Measurements from ENCODE around the gene WT1.
A peak's percentile ranks its signal among the peaks of the same experiment; 100 is the strongest.

Gene WT1

DNA sequence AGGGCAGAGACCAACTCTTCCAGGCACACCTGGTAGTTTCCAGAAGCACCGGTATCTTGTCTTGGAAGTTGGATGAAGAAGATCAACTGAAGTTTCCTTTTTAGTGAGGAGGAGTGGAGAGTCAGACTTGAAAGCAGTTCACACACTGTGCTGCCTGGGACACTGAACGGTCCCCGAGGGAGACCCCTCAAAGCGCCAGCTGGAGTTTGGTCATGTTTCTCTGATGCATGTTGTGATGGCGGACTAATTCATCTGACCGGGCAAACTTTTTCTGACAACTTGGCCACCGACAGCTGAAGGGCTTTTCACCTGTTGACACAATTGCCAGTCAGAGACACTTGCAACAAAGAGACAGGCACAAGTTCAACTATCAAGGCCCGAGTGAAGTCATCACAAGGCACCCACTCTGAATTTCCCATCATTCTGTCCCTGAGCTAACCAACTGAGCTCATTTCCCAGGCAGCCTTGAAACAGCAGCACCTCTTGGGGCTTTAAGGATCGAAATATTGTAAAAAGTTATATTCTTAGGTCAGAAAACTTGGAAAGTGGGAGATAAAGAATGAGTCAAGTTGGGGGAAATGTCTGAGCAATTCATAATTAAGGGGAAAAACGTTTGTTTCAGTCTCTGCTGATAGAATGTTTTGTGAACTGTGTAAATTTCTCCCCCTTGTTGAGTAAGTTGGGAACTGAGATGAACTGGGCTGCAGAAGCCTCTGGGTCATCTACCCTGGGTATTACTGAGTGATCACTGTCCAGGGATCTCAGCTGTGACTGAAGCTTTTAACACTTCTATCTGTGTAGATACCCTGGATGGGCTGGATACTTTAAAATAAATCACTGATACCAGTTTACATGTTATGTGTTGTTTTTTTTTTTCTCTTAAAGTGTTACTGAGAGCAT is 46.2 kb downstream of the WT1 start:
- Histone ChIP-seq H3K27me3 (ENCODE audit: insufficient read depth, low read depth, severe bottlenecking) (peaks cover 53% of the 10 kb centered on the region), H3K27ac (no peak overlapping the region), H3K36me3 (no peaks in the 10 kb centered on the region), H3K9me3 (ENCODE audit: severe bottlenecking) (no peaks in the 10 kb centered on the region), H3K4me3 (ENCODE audit: low read depth, low read length) (no peak overlapping the region)
- TF ChIP-seq, protein P1, sequence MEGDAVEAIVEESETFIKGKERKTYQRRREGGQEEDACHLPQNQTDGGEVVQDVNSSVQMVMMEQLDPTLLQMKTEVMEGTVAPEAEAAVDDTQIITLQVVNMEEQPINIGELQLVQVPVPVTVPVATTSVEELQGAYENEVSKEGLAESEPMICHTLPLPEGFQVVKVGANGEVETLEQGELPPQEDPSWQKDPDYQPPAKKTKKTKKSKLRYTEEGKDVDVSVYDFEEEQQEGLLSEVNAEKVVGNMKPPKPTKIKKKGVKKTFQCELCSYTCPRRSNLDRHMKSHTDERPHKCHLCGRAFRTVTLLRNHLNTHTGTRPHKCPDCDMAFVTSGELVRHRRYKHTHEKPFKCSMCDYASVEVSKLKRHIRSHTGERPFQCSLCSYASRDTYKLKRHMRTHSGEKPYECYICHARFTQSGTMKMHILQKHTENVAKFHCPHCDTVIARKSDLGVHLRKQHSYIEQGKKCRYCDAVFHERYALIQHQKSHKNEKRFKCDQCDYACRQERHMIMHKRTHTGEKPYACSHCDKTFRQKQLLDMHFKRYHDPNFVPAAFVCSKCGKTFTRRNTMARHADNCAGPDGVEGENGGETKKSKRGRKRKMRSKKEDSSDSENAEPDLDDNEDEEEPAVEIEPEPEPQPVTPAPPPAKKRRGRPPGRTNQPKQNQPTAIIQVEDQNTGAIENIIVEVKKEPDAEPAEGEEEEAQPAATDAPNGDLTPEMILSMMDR (IDR thresholded peaks at IDR 0.05; ENCODE audit: low read depth, low read length) = no peak
- no peak for DNase-seq

DNA sequence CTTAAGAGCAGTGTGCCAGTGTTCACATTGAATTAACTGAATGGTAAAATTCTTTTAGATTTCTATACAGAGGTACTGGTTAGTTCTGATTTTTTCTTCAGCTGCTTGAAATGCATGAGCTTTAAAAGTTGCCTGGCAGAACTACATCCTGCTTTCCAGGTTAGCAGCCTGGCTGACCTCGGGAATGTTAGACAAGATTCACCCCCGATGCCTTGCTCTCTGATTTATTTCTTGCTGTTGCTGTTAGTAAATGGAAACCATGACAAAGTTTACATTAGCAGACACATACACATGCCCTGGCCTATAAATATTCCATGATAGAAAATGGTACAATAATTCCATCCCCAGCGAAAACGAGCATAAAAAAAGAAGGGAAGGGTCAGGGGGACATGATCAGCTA is 47.0 kb downstream of the WT1 start:
- Histone ChIP-seq H3K27ac (no peak overlapping the region), H3K27me3 (ENCODE audit: insufficient read depth, low read depth, severe bottlenecking) (peaks cover 58% of the 10 kb centered on the region), H3K9me3 (ENCODE audit: severe bottlenecking) (no peaks in the 10 kb centered on the region), H3K4me3 (ENCODE audit: low read depth, low read length) (no peak overlapping the region), H3K36me3 (no peaks in the 10 kb centered on the region)
- no peak for DNase-seq
- TF ChIP-seq, protein P1 (IDR thresholded peaks at IDR 0.05; ENCODE audit: low read depth, low read length) = no peak

DNA sequence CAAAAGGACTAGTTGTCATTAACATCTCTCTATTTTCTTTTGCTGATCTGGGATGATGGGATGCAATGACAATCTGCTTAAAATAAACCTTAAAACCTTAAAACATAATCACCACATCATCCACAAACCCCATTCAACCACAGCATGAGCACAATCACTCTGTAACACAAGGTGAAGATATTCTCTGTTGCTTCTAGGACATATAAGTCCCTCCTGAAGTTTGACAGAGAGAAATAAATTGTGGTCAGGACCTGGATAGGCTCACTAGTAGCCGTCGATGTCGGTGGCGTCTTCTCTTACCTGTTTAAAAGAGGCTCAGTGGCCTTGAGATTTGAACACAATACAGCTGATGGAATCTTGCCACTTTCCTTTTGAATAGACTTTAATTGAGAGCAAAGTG is 47.9 kb downstream of the WT1 start:
- Histone ChIP-seq H3K27me3 (ENCODE audit: insufficient read depth, low read depth, severe bottlenecking) (peaks cover 65% of the 10 kb centered on the region), H3K36me3 (no peaks in the 10 kb centered on the region), H3K9me3 (ENCODE audit: severe bottlenecking) (no peaks in the 10 kb centered on the region), H3K4me3 (ENCODE audit: low read depth, low read length) (no peak overlapping the region), H3K27ac (no peak overlapping the region)
- DNase-seq = no peak
- TF ChIP-seq, protein P1 (IDR thresholded peaks at IDR 0.05; ENCODE audit: low read depth, low read length) = no peak

DNA sequence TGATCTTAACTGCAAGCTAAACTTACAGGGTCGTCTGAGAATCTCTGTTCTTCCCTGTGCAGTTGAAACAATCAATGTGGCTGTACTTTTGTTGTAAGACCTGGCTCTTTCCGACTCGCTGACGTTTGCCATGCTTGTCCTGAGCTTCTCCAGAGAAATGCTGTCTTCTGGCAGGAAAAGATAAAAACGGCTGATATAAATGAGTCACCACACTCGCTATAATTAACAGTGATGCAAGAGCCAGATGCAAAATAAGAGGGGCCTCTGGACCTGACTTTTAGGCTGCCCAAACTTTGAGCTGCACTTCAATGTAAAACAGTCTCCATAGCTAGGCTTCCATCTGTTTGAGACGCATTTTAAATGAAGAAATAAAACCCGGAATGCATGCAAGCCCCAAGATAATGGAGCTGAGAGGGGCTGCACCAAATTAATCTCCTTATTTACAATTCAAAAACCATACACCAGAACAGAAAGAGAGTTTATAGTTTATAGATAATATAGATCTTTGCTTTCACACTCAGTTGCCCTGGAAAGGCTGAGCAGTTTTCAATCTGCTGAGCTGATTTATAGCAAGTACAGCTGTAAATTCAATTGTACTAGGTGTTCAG is 48.5 kb downstream of the WT1 start:
- no peak overlapping the region for H3K4me3 ChIP-seq (ENCODE audit: low read depth, low read length)

DNA sequence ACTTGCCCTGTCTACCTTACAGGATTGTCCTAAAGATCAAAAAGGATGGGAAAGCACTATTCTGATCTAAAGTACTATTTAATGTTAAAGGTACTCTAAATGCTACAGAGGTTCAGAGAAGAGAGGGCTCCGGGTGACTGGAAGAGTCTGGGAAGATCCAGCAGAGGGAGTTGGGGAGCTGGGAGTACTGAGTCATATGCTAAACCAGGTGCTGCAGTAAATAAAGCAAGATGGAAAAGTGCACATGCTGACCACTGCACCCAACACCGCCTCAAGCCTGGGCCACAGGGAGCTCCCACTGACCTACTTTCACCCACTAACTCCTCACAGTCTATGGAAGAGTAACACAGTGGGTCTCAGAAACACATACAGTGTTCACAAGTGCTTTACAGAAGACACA is 49.3 kb downstream of the WT1 start:
- H3K27me3 ChIP-seq (ENCODE audit: insufficient read depth, low read depth, severe bottlenecking) = peaks cover 66% of the 10 kb centered on the region
- no peak overlapping the region for H3K27ac ChIP-seq
- peak; percentile 29 for DNase-seq

More for the DNA sequence above, 48.5 kb downstream of the WT1 start:
- Histone ChIP-seq H3K9me3 (ENCODE audit: severe bottlenecking) (no peaks in the 10 kb centered on the region), H3K27me3 (ENCODE audit: insufficient read depth, low read depth, severe bottlenecking) (peaks cover 66% of the 10 kb centered on the region), H3K36me3 (no peaks in the 10 kb centered on the region), H3K27ac (no peak overlapping the region)
- DNase-seq = no peak
- TF ChIP-seq, protein P1 (IDR thresholded peaks at IDR 0.05; ENCODE audit: low read depth, low read length) = no peak

More for the DNA sequence above, 49.3 kb downstream of the WT1 start:
- Histone ChIP-seq H3K4me3 (ENCODE audit: low read depth, low read length) (no peak overlapping the region), H3K36me3 (no peaks in the 10 kb centered on the region), H3K9me3 (ENCODE audit: severe bottlenecking) (no peaks in the 10 kb centered on the region)
- TF ChIP-seq, protein P1 (IDR thresholded peaks at IDR 0.05; ENCODE audit: low read depth, low read length) = peak; percentile 53

All from WERI-Rb-1 (cell line).